IPS-NIHi7 (cell line): ENCODE results near the gene BAD.
A peak's percentile ranks its signal among the peaks of the same experiment; 100 is the strongest.
"Not testable (repeated sequence)": the region's sequence is repeated elsewhere in the genome, so short reads cannot be mapped to it uniquely, and the experiment has no call there.

Experiments
- DNase-seq: peaks from one replicate; pipeline ENCODE4 v3.0.0; 2012; ENCODE audit warnings: mixed read lengths; ENCODE audit errors: extremely low spot score

BAD gene

DNA sequence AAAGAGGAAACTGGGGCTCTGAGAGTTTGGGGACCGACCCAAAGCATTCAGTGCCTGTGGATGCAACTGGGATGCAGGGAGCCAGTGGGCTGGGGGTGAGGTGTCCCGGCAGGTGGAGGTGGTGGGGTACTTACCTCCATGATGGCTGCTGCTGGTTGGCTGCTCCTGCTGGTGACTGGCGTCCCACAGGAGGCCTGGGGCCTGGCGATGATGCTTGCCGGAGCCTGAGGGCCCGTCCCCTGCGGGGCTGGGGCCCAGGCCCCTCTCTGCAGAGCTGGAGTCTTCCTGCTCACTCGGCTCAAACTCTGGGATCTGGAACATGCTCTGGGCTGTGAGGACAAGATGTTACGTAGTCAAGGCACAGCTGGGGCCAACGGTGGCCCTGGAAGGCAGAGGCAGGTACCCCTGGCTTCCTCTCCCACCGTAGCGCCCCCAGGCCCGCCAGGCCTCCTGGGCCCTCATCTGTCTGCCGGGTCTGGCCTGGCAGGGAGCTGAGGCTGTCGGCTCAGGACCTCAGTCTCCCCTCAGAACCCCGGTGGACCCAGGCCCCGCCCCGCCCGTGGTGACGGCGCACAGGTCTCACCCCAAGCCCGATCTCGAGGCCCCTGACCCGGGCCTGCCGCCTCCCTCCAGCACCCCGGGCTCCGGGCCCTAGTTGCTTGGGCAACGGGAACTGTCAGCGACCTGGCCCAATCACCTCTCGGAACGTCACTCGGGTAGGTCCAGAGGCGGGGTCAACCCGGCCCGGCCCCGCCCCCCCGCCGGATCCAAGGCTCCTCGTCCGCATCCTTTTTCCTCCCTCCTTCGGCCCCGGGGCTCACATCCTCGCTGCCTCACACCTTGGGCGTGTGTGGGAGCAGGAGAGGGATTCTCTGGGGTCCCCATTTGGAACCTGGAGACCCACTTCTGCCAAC lies at the start of gene BAD:
TSS of gene BAD (minus strand) at position 618 of the 914 bp plus-strand sequence. CDS start at position 321, 297 bp downstream.
- peak; percentile 97 for DNase-seq

DNA sequence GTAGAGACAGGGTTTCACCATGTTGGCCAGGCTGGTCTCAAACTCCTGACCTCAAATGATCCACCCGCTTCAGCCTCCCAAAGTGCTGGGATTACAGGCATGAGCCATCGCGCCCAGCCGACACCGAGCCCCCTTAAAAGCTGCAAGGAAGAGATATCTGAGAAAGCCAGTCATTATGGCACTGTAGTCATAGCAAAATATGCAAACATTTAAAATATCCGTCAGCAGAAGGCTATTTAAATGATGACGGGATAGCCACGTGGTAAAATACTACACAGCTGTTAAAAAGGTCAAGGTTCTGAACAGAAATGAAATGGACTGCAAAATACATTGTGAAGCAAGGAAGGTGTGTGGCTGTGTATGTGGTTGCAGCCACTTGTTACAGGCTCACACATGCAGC lies 49.1 kb upstream of the BAD start:
- no peak for DNase-seq

DNA sequence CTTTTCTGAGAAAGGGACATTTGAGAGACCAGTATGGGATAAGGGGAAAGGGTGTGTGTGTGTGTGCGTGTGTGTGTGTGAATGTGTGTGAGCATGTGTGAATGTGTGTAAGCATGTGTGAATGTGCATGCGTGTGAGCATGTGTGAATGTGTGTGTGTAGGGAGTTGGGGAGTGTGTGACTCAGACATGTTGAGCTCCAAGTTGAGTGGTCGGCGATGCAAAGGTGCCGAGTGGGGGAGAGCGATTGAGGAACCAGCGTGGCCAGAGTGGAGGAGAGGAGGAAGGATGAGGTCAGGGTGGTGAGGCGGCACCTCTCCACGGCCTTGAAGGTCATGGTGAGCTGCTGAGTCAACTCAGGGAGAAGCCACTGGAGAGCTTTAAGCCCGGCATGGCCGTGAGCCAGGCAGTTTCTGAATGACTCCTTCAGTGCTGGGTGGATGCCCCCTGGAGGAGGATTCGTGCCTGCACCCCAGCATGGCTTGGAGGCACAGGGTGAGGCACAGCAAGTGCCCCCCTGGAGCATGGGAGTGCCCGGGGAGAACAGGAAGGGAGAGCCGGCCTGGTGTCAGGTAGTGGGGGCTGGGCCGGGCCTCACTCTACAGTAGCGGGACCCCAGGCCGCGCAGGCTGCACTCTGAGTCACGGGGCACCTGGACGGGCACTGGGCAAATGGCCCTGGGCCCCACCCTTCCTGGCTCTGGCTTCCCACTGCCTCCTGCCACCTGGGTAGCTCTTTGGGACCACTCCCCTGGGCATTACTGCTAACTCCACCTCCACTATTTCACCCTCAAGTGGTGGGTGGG lies 47.3 kb upstream of the BAD start:
- peak; percentile 66 for DNase-seq

DNA sequence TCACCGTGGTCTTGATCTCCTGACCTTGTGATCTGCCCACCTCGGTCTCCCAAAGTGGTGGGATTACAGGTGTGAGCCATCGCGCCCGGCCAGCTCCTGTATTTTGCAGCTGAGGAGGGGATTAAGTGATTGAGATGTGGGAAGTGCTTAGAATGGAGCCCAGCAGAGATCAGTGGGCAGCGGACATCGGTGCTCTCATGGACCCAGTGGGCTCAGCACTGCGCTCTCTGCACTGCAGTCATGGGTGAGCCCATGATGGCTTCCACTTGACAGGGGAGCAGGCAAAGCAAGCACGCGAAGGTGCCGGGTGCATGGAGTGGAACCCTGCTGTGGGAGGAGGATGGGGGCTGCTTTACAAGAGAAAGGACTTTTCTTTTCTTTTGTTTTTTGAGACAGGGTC lies 46.4 kb upstream of the BAD start:
- no peak for DNase-seq

DNA sequence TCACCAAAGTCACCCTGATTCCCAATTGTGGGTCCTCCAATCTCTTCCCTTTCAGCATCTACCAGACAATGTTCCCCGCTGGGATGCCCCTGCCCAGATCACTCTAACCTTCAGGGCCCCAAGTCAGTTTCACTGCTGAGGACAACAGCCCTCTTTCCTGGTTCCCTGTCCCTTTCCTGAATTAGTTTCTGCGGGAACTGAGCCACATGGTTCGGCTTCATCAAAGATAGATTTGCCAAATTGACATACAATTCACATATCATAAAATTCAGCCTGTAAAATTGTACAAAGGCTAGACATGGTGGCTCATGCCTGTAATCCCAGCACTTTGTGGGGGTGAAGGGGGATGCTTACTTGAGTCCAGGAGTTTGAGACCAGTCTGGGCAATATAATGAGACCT lies 43.5 kb upstream of the BAD start:
- DNase-seq: no peak

DNA sequence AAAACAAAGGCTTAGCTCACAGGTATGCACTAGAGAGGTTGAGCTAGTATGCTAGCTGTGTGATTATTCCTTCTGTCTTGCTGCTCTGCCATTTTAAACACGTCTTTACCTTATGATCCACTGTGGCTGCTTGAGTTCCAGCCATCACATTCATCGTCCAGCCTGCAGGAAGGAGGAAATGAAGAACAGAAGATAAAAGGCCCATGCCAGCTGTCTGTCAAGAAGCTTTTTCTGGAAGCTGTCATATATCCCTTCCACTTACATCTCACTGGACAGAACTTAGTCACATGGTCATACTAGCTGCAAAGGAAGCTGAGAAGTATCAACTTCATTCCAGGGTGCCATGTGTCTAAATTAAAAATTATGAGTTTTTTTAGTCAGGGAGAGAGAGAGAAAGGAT lies 42.9 kb upstream of the BAD start:
- no peak for DNase-seq

DNA sequence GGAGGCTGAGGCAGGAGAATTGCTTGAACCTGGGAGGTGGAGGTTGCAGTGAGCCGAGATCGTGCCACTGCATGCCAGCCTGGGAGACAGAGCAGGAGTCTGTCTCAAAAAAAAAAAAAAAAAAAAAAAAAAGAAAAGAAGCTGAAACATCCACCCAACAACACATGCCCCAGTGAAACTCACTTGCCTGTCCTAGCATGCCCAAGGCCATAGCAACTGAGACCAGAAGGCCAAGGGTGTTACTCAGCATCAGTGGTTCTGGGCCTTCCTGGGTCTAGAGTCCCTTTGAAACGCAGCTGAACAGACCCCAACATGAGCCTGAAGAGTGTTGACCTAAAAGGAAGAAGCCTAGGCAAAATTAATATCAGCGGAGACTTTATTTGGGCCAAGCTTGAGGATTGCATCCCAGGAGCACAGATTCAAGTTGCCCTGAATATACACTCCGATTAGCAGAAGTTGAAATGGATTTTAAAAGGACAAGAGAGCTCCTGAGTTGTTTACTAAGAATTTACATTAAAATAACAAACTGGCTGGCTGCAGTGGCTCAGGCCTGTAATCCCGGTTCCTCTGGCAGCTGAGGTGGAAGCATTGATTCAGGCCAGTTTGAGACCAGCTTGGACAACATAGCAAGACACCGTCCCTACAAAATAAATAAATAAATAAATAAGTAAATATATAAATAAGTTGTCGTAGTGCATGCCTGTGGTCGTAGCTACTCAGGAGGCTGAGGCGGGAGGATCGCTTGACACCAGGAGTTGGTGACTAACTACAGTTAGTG lies 40.4 kb upstream of the BAD start:
- DNase-seq: no peak

DNA sequence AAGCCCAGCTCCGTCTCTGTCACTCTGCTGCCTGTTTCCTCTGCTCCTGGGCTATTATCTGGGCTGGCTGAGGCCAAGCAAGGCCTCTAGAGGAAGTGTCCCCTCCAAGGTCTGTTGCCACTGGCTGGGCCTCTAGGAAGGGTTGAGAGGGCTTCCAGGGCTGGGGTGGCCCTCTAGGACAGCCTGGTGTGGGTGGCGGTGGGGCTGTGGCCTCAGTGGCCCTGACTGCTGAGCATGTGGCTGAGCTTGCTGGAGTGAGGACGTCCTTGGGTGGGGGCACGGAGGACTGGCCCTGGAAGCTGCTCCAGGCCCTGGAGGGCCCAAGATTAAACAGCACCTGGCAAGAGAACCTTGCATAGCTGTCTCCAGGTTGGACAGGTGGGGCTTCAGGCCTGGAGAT lies 39.5 kb upstream of the BAD start:
- DNase-seq: not testable (repeated sequence)

DNA sequence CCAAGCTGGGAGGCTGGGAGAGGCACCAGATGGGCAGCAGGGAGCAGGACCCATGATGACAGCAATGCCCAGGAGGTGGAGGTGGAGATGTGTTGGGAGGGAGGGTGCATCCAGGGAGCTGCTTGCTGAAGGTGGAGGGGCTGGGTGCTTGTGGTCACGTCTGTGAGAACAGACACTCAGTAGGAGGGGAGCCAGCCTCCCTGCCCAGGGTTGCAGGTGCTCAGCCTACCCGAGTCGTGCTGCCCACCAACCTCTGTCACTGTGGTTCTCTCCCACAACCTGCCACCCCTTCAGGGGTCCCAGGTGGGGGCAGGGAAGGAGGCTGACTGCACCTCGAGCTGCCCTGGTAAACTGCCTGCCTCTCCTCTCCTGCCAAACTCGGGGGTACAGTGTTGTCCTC lies 38.9 kb upstream of the BAD start:
- DNase-seq: no peak

DNA sequence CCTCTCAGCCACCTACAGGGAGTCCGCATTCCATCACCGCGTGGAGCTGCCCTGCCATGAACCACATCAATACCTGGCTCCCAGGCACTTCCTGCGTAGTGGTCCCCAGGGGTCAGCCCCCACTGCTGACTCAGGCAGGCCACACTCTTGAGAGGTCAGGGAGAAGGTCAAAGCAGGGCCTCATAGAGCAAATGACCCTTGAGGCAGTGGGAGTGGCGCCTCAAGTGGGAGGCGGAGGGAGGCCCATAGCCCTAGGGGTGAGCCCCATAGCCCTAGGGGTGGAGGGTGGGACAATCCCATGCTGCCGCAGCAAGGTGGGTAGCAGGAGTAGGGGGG lies 38.4 kb upstream of the BAD start:
- no peak for DNase-seq

DNA sequence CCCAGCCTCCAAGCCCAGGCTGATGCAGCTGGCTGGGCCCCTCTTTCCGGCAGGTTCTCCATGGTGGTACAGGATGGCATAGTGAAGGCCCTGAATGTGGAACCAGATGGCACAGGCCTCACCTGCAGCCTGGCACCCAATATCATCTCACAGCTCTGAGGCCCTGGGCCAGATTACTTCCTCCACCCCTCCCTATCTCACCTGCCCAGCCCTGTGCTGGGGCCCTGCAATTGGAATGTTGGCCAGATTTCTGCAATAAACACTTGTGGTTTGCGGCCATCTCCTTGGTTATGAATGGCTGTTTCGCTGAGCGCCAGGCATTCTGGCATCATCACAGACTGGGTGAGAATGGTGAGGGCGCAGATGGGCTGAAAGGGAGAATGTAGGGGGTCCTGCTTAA lies 37.1 kb upstream of the BAD start:
- DNase-seq: no peak

DNA sequence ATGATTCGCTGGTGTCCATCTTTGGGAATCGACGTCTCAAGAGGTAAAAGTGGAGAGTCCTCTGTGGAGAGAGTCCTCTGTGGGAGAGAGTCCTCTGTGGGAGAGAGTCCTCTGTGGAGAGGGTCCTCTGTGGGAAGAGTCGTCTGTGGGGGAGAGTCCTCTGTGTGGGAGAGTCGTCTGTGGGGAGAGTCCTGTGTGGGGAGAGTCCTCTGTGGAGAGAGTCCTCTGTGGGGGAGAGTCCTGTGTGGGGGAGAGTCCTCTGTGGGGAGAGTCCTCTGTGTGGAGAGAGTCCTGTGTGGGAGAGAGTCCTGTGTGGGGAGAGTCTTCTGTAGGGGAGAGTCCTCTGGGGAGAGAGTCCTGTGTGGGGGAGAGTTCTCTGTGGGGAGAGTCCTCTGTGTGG lies 36.6 kb upstream of the BAD start:
- no peak for DNase-seq

DNA sequence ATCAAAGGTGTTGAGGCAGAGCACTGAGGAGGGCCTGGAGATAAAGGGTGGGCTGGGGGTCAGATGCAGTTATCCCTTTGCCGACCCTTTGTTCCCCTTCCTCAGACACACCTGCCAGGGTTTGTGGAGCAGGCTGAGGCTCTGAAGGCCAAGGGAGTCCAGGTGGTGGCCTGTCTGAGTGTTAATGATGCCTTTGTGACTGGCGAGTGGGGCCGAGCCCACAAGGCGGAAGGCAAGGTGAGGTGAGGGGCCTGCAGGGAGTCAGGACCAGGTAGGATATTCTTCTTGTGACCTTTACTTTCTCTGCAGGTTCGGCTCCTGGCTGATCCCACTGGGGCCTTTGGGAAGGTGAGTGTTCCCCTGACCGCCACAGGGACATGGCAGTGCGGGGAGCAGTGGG lies 36.1 kb upstream of the BAD start:
- no peak for DNase-seq

DNA sequence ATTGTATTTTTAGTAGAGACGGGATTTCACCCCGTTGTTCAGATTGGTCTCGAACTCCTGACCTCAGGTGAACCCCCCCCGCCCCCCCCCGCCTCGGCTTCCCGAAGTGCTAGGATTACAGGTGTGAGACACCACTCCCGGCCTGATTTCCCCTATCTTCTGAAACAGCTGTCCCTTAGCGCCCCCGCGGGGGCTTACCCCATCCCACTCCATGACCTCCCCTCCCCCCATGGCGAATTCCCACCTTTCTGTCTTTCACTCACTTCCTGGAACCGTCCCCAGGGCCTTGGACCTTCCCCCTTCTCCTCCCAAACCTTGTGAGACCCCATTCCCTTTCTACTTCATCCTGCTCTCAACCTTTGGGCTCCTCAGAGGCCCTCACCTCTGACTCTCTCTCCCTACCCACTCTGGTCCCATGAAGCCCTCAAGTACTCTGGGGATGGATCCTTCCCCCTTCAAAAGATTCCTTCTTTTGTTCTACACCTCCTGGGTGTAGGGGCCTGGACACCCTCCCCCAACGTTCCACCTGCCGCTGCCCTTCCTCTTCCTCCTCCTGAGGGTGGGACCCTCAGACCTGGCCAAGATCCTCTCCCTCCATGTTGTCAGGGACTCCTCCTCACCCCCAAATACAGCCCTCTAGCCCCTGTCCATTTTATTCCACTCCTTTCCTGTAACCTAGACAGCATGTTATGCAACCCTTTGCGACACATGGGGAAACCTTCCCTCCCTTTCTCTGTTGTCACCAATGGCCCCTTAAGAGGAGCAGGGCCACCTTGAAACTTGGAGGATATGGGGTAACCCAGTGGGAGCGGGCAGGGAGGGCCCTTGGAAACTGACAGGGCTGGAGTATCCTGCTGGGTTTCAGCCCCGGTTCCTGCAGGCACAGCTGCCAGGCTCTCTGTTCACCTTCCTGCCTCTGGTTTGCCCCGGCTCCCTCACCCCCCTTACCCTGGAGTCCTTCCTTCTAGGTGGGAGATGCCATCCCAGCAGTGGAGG lies 34.6 kb upstream of the BAD start:
- no peak for DNase-seq

DNA sequence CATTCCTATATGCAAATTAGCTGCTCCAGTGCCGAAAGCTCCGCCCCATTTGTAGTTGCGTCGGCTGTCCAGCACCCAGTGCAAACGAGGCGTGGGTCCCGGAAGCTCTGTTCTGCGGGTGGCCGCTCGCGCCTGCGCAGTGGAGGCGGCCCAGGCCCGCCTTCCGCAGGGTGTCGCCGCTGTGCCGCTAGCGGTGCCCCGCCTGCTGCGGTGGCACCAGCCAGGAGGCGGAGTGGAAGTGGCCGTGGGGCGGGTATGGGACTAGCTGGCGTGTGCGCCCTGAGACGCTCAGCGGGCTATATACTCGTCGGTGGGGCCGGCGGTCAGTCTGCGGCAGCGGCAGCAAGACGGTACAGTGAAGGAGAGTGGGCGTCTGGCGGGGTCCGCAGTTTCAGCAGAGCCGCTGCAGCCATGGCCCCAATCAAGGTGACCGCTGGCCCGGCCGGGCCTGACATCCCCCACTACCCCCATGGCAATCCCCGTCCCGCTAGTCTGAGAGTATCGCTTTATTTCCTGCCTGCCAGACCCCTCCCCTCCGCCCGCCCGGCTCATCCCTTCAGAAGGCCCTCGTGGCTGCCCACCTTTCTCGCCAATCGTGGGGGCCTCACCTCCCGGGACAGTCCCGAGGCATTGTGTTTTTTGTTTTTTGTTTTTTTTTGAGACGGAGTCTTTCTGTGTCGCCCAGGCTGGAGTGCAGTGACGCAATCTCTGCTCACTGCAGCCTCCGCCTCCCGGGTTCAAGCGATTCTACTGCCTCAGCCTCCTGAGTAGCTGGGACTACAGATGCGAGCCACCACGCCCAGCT lies 33.7 kb upstream of the BAD start, which contains the start of gene PRDX5:
TSS of gene PRDX5 (plus strand) at position 161 of the 805 bp plus-strand sequence. CDS start at position 256, 95 bp downstream.
- DNase-seq: peak; percentile 89

DNA sequence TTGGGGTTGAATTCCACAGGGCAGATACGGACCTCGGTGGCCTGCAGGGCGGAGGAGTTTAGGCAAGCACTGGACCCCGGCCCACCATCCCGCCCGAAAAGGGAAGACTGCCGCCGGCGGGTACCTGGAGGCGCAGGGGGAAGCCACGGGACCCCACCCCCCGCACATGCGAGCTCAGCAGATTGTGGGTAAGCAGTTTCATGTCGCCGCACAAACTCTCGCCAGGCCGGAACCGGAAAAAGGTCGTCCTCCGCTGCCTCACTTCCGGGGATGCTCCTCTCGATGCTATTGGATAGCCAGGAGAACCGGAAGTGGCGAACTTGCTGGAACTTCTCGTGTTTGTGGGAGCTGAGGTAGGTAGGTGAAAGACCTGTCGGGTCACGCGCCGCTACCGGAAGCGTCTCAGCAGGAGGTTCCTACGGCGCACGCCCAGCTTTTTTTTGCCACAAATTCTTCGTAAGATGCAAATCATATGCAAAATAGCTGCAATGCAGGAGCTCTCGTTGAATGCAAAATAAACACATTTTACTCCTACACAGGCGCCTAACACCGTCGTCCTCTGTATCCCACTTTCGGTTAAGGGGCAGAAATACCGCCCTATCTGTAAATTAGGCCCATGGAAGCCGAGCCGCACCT lies 33.0 kb upstream of the BAD start, which contains the start of gene TRMT112:
TSS of gene TRMT112 (minus strand) at position 235 of the 636 bp plus-strand sequence. CDS start at position 202, 33 bp downstream.
- peak; percentile 88 for DNase-seq

DNA sequence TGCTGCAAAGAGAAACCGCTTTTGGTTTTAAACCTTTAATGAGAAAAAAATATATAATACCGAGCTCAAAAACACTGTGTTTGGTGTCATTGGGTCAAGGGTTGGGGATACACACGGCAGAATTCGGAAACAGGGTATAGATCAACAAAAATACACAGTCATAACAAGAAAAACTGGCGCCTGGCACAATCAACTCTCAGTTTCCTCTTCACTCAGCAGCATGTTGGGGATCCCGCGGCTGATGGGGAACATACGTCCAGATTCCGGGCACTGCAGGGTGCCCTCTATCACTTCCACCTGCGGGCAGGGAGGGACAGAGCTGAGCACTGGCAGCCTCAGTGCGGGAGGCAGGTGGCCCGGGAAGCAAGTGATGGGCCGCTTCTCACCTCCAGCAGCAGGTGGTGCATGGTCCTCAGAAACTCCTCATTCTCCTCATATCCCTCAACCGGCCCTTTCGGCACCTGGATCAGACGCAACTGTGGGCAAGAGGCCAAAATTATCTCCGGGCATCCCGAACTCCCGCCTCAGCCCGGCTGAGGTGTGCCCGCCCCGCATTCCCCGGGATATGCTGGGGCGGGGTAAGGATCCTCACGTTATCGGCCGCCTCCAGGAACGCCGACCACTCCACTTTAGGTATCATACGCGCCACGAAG lies 32.3 kb upstream of the BAD start:
- no peak for DNase-seq

DNA sequence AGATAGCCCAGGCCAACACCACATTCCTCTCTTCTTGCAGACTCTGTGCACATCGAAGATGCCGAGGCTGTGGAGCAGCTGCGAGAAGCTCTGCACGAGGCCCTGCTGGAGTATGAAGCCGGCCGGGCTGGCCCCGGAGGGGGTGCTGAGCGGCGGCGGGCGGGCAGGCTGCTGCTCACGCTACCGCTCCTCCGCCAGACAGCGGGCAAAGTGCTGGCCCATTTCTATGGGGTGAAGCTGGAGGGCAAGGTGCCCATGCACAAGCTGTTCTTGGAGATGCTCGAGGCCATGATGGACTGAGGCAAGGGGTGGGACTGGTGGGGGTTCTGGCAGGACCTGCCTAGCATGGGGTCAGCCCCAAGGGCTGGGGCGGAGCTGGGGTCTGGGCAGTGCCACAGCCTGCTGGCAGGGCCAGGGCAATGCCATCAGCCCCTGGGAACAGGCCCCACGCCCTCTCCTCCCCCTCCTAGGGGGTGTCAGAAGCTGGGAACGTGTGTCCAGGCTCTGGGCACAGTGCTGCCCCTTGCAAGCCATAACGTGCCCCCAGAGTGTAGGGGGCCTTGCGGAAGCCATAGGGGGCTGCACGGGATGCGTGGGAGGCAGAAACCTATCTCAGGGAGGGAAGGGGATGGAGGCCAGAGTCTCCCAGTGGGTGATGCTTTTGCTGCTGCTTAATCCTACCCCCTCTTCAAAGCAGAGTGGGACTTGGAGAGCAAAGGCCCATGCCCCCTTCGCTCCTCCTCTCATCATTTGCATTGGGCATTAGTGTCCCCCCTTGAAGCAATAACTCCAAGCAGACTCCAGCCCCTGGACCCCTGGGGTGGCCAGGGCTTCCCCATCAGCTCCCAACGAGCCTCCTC lies 31.4 kb upstream of the BAD start:
- DNase-seq: not testable (repeated sequence)
